NOMO-1 treated with DMSO at 0.1 percent for 48 hours (cell line): Measurements from ENCODE around the gene NBPF3.
"Not testable (repeated sequence)": the region's sequence is repeated elsewhere in the genome, so short reads cannot be mapped to it uniquely, and the experiment has no call there.

ENCODE experiments used
- DNase-seq: peaks from one replicate; lab custom pipeline; 2025; ENCODE audit not compliant: unreplicated experiment; lab: John Stamatoyannopoulos, UW

NBPF3 gene

GRCh38 chr1:21517161-21517589 is 77.2 kb downstream of the NBPF3 start:
- DNase-seq, result no peak

DNA sequence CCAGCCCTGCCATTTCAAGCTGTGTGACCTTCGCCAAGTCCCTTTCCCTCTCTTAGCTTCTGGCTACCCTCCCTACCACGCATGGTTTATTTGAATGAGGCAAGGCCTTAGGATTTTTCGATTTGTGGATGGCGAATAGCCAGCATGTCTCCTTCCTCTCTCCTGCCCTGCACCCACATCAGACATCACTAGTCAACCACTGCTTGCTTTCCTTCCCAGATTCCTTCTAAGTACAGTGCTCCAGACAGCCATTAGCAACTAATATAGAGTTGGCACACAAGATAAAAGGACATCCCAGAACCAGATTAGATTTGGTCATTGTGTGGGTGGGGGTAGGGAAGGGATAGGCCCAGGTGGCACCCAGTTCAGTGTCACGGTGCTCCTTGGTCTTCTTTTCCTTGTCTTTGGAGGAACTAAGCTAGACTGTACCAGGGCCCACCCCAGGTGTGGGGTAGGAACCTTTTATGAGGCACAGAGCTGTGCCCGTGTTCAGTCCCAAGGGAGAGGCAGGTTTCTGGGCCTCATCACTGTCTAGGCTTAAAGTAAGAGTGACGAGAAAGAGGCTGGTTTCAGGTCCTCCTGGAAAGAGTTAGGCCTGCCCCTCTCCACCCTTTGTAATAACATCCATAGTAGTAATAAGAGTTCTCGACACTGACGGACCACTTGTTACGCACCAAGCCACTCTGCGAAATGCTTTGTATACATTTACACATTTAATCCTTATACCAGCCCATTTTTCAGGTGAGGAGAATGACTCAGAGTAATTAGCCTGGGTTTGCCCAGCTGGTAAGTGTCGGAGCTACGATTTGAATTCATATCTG is 77.9 kb downstream of the NBPF3 start:
- DNase-seq, result no peak

GRCh38 chr1:21518774-21519455 is 79.0 kb downstream of the NBPF3 start:
- DNase-seq, result no peak

DNA sequence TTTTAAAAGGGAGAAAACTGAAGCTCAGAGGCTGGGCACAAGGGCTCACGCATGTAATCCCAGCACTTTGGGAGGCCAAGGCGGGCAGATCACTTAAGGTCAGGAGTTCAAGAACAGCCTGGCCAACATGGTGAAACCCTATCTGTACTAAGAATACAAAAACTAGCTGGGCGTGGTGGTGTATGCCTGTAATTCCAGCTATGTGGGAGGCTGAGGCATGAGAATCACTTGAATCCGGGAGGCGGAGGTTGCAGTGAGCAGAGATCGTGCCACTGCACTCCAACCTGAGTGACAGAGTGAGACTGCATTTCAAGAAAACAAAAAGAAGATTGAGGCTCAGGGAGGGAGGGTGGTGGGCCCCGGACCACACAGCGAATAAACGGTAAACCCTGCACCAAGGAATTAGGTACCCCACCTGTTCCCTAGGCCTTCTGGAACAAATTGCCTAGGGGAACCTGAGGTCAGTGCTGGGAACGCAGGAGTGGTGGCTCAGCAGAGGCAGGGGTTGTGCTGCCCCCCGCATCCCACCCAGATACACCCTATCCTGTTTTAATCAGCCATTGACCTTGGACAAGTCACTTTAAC is 79.6 kb downstream of the NBPF3 start:
- not testable (repeated sequence) for DNase-seq

DNA sequence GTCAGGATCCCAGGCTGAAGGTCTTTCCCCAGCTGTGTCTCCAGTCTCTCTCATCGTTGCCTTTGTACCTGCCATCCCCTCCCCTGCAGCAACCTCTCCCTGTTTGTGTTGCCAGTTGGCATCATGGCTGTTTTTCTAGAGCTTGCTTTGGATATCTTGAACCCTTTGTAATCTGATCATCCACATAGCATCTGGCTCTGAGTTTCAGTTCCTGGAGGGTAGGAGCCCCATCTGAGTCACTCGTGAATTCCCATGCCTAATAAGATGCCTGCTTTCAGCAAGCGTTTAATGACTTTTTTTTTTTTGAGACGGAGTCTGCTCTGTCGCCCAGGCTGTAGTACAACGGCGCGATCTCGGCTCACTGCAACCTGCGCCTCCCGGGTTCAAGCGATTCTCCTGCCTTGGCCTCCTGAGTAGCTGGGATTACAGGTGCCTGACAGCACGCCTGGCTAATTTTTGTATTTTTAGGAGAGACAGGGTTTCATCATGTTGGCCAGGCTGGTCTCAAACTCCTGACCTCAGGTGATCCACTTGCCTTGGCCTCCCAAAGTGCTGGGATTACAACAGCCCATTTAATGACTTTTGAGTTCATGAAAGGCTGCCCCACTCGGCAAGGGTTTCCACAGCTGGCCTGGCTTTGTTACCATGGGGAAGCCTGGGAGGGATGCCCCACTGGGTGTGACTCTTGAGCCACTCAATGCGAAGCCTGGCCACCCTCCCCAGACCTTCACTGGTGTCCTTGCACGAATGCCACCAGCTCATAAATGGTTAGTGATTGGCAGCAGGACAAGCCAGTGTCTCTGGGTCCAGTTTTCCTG is 81.2 kb downstream of the NBPF3 start:
- peak; percentile 21 for DNase-seq

DNA sequence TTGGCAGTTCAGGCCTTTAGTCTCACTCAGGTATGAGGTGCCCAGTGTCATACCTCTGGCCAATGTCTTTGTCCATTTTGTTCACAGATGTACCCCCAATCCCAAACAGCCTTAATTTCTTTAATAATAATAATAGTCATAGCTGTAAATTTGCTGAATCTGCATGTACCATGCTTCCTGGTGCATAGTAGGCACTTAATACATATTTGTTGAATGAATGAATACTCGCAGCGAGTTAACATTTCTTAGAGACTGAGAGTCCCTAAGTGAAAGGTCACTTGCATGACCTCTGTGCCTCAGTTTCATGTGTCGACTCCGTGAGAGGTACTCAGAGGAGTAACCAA is 81.8 kb downstream of the NBPF3 start:
- DNase-seq, result no peak

DNA sequence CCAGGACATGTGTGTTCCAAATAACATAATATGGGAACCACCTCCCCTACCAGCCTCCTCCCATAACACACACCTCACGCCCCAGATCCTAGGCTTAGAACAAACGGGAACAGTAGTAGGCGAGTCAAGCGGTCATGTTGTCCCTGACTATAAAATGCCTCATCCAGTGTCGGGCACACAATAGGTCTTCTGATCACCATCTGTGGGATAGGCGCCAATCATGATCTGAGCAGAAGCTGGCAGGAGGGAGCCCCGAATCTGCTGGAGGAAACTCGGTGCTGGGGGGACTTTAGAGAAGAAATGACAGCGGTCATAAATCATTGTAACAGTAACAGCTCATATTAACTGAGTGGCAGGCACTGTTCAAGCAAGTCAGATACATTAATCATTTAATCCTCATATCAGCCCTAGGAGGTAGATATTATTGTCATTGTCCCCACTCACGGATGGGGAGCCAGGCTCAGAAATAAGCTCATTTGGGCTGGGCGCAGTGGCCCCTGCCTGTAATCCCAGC is 82.6 kb downstream of the NBPF3 start:
- no peak for DNase-seq

DNA sequence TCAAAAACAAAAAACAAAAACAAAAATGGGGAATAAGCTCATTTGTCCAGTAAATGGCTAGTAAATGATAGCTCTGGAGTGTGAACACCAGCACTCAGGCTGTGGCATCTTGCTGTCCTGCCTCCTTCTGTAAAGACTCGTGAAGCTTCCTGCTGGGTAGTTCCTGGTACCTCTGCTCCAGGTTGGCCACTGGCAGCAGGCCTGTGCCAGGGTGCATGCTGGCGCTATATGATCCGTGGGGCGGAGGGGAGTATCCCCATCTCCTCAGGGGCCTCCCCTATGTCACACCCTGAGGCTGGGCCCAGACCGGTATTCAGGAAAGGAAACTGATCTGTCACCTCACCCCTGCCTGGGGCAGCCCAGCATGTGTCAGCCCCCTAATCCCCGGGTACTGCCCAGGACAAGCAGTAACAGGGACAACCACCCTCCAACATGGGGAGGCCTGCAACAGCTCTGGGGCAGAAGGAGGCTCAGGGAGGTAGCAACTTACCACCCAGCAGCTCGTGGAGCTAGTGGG is 83.4 kb downstream of the NBPF3 start:
- no peak for DNase-seq

DNA sequence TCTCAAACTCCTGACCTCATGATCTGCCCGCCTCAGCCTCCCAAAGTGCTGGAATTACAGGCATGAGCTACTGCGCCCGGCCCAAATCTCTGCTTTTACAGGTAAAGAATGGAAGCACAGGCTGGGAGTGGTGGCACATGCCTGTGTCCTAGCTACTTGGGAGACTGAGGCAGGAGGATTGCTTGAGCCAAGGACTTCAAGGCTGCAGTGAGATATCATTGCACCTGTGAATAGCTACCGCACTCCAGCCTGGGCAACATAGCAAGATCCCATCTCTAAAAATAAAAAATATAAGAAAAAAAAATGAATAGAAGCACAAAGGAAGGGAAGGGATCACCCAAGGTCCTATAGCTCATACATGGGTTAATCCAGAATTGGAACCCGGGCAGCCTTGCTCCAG is 84.3 kb downstream of the NBPF3 start:
- DNase-seq, result no peak

GRCh38 chr1:21524686-21525339 is 84.9 kb downstream of the NBPF3 start:
- DNase-seq, result no peak

DNA sequence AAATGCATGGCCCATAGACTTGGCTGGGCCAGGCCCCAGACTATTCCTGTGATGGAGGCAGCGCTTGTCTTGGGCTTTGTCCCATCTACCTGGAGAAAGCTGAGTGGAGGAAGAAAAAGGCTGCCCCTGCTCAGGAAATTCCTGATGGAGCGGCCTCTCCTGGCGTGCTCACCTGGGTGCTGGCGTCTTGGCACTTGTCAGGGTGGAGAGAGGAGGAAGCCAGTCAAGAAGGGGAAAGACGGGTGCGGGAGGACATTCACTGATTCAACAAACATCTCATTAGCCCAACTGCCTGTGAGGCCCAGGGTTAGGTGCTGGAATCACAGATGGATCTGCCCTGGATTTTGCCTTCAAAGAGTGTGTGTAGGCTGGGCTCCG is 85.4 kb downstream of the NBPF3 start:
- DNase-seq, result no peak

DNA sequence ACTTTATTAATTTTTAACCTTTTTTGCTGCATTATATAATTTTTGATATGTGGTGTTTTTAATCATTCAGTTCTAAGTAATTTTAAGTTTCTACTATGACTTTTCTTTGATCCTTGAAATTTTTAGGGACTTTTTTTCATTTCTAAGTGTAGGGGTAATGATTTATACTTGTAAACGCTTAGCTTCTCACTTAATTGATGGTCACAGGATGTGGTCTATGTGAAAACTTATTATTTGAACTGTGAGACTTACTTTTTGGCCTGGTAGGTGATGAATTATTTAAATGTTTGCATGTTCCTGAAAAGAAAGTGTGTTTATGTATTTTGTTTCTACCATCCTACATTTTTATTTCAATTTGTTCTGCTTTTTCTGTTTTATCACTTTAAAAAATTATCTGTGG is 86.5 kb downstream of the NBPF3 start:
- no peak for DNase-seq

DNA sequence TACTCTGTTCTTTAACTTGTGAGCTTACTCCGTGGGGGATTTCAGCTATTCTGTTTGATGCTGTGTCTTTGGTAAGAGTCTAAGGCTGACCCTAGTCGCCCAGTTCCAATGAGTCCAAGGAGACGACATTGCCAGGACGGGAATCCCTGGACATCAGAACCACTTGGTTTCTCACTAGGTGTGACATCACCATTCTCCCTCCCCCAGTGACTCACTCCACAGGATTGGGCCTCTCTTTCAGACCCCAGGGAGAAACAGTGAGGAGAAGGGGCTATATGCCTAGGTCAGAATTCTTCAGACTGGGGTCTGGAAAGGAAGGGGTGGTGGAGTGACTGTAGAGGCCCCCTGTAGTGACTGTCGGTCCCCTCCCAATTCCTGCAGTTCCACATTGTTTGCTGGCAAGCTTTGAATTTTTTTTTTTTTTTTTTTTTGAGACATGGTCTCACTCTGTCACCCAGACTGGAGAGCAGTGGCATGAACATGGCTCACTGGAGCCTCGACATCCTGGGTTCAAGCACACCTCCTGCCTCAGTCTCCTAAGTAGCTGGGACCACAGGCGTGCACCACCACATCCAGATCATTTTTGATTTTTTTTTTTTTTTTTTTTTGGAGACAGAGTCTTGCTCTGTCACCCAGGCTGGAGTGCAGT is 90.6 kb downstream of the NBPF3 start:
- DNase-seq, result no peak

GRCh38 chr1:21531241-21531640 is 91.3 kb downstream of the NBPF3 start:
- DNase-seq, result no peak

DNA sequence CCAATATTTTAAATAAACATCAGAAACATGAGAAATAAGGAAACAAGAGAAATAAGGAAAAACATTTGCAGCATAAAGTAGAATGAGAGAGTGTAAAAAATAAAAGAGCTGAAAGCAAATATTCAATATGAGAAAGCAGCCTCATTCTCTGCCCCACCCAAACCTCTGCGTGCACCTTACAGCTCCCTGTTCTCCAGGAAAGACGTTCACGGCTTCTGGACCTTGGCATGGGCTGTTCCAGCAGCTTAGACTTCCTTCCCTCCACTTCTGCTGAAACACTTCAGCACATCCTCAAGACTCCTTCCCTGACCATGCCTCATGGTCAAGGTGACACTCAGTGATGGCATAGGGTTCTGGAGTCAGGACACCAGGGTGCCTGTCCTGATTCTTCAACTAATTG is 92.6 kb downstream of the NBPF3 start:
- no peak for DNase-seq

- DNase-seq, result no peak
Observed at GRCh38 chr1:21532992-21533534, 93.1 kb downstream of the NBPF3 start.

- DNase-seq, result no peak
Observed at GRCh38 chr1:21534146-21534545, 94.2 kb downstream of the NBPF3 start.
